Esophagus muscularis mucosa (tissue), 4 donors: Measurements from ENCODE around the gene PRKAR2A.

Experiments used
- EP300 ChIP-seq: sonication (generic); formaldehyde crosslinking; IDR thresholded peaks from one replicate; pipeline ENCODE4 v1.6.1; 2017; ENCODE audit warnings: antibody characterized with exemption
- POLR2A ChIP-seq: fragments of 450-650 bp; IDR thresholded peaks from one replicate; pipeline ENCODE4 v1.6.1; 2017; ENCODE audit warnings: antibody characterized with exemption, moderate library complexity, mild to moderate bottlenecking, low read depth
- POLR2AphosphoS5 ChIP-seq, 2 donors: sonication (generic); formaldehyde crosslinking; IDR thresholded peaks; one replicate each; pipeline ENCODE4 v1.6.1; 2017; ENCODE audit warnings: antibody characterized with exemption in 2 of 2
- TF ChIP-seq, protein P1 (sequence below), 3 experiments: fragments of 200-600 bp in 2 of 3; fragments of 450-650 bp in 1 of 3; sonication (generic) in 2 of 3; IDR thresholded peaks; one replicate each; pipeline ENCODE4 v1.5.1; 2017 to 2019; ENCODE audit warnings: antibody characterized with exemption in 3 of 3, mild to moderate bottlenecking in 2 of 3, moderate library complexity in 1 of 3

DNA sequence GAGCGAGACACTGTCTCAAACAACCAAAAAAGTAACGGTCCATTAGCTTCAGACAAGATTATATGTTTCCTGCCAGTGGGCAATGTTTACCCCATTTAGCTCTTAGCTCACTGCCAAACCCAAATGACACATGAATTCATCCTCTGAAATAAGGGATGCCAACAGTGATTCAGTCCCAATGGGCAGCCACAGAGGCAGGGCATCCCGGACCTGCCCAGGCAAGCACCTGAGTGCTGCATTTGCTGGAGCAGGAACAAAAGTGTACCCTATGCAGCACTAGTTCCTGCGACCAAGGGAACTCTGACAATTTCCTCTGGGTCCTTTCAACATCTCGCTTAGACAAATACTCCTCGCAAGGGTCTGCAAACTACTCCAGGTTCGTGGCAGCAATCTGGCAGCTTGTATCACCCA is 138.6 kb downstream of the PRKAR2A start:
- TF ChIP-seq POLR2A (no peak), POLR2AphosphoS5 (IDR thresholded peaks at IDR 0.05) (no peak), EP300 (no peak)
- TF ChIP-seq, protein P1, sequence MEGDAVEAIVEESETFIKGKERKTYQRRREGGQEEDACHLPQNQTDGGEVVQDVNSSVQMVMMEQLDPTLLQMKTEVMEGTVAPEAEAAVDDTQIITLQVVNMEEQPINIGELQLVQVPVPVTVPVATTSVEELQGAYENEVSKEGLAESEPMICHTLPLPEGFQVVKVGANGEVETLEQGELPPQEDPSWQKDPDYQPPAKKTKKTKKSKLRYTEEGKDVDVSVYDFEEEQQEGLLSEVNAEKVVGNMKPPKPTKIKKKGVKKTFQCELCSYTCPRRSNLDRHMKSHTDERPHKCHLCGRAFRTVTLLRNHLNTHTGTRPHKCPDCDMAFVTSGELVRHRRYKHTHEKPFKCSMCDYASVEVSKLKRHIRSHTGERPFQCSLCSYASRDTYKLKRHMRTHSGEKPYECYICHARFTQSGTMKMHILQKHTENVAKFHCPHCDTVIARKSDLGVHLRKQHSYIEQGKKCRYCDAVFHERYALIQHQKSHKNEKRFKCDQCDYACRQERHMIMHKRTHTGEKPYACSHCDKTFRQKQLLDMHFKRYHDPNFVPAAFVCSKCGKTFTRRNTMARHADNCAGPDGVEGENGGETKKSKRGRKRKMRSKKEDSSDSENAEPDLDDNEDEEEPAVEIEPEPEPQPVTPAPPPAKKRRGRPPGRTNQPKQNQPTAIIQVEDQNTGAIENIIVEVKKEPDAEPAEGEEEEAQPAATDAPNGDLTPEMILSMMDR (IDR thresholded peaks at IDR 0.05) = no peak
